GM18909 (cell line): ENCODE results near the gene STAM2.
A peak's percentile ranks its signal among the peaks of the same experiment; 100 is the strongest.
"Not testable (repeated sequence)": the region's sequence is repeated elsewhere in the genome, so short reads cannot be mapped to it uniquely, and the experiment has no call there.

ENCODE experiments used
- ATAC-seq: cut with Tn5 transposase; IDR thresholded peaks from one replicate; pipeline ENCODE4 v1.9.1; 2021; ENCODE audit warnings: mild to moderate bottlenecking; ENCODE audit not compliant: unreplicated experiment, poor library complexity

The STAM2 gene

GRCh38 chr2:152173831-152174230 is 1.7 kb downstream of the STAM2 start:
- no peak for ATAC-seq

GRCh38 chr2:152172201-152172785 is 3.3 kb downstream of the STAM2 start:
- ATAC-seq = not testable (repeated sequence)

- no peak for ATAC-seq
These were observed 3.8 kb downstream of the STAM2 start for GRCh38 chr2:152171718-152172117.

GRCh38 chr2:152169158-152169557 is 6.4 kb downstream of the STAM2 start:
- ATAC-seq = not testable (repeated sequence)

- not testable (repeated sequence) for ATAC-seq
These were observed 8.1 kb downstream of the STAM2 start for GRCh38 chr2:152167470-152167869.

- no peak for ATAC-seq
These were observed 8.5 kb downstream of the STAM2 start for GRCh38 chr2:152167065-152167464.

GRCh38 chr2:152166633-152167032 is 8.9 kb downstream of the STAM2 start:
- peak; percentile 76 for ATAC-seq

- ATAC-seq = no peak
These were observed 9.8 kb downstream of the STAM2 start for GRCh38 chr2:152165780-152166179.

- no peak for ATAC-seq
These were observed 10.3 kb downstream of the STAM2 start for GRCh38 chr2:152165306-152165705.

- not testable (repeated sequence) for ATAC-seq
These were observed 11.9 kb downstream of the STAM2 start for GRCh38 chr2:152163669-152164068.

GRCh38 chr2:152162141-152162540 is 13.4 kb downstream of the STAM2 start:
- ATAC-seq = no peak

- ATAC-seq = peak; percentile 62
These were observed 14.0 kb downstream of the STAM2 start for GRCh38 chr2:152161598-152161997.

GRCh38 chr2:152160378-152160777 is 15.2 kb downstream of the STAM2 start:
- ATAC-seq = not testable (repeated sequence)

GRCh38 chr2:152157253-152157652 is 18.3 kb downstream of the STAM2 start:
- ATAC-seq = no peak

GRCh38 chr2:152155209-152155608 is 20.4 kb downstream of the STAM2 start:
- ATAC-seq = no peak

- ATAC-seq = peak; percentile 47
These were observed 21.1 kb downstream of the STAM2 start for GRCh38 chr2:152154462-152154861.

- ATAC-seq = peak; percentile 84
These were observed 40.9 kb downstream of the STAM2 start for GRCh38 chr2:152134488-152135280.

- no peak for ATAC-seq
These were observed 43.3 kb downstream of the STAM2 start for GRCh38 chr2:152132306-152132705.

GRCh38 chr2:152127628-152128027 is 47.9 kb downstream of the STAM2 start:
- ATAC-seq = no peak

GRCh38 chr2:152126664-152127063 is 48.9 kb downstream of the STAM2 start:
- no peak for ATAC-seq

- no peak for ATAC-seq
These were observed 53.4 kb downstream of the STAM2 start for GRCh38 chr2:152122161-152122560.

- ATAC-seq = no peak
These were observed 55.1 kb downstream of the STAM2 start for GRCh38 chr2:152120430-152120829.
